H9 (cell line): ENCODE data around the gene TPPP2. TPM values are rescaled to one million over a fixed set of nuclear protein-coding genes. Genes with fewer than 3 reads are reported as not detected.

ENCODE experiments used
- DNase-seq: peaks from one replicate; pipeline ENCODE4 v3.0.0-alpha.2; 2017
- H2AFZ ChIP-seq: one replicate; pipeline ENCODE4 v1.6.1; 2013; ENCODE audit warnings: mild to moderate bottlenecking, low read length, control low read depth, moderate library complexity
- H2AK5ac ChIP-seq: 2 replicates; pipeline ENCODE4 v1.6.1; 2013; ENCODE audit warnings: low read length, control low read depth, mixed read lengths; ENCODE audit not compliant: insufficient read length
- H2BK120ac ChIP-seq: one replicate; pipeline ENCODE4 v1.6.1; 2013; ENCODE audit warnings: low read depth, mild to moderate bottlenecking, low read length, control low read depth, inconsistent platforms; ENCODE audit not compliant: poor library complexity, severe bottlenecking
- H2BK12ac ChIP-seq: 2 replicates; pipeline ENCODE4 v1.6.1; 2013; ENCODE audit warnings: low read length, control low read depth, mixed read lengths, low read depth; ENCODE audit not compliant: insufficient read length
- H2BK15ac ChIP-seq: 2 replicates; pipeline ENCODE4 v1.6.1; 2013; ENCODE audit warnings: low read depth, low read length, control low read depth
- H2BK20ac ChIP-seq: one replicate; pipeline ENCODE4 v1.6.1; 2013; ENCODE audit warnings: low read depth, mild to moderate bottlenecking, low read length, control low read depth, inconsistent platforms; ENCODE audit not compliant: poor library complexity, severe bottlenecking
- H2BK5ac ChIP-seq: 2 replicates; pipeline ENCODE4 v1.6.1; 2013; ENCODE audit warnings: low read length, control low read depth, mixed read lengths; ENCODE audit not compliant: insufficient read length
- H3K14ac ChIP-seq: 2 replicates; pipeline ENCODE4 v1.6.1; 2013; ENCODE audit warnings: low read length, control low read depth; ENCODE audit not compliant: insufficient read depth
- H3K18ac ChIP-seq: 2 replicates; pipeline ENCODE4 v1.6.1; 2013; ENCODE audit warnings: low read depth, mild to moderate bottlenecking, mixed read lengths, low read length, control low read depth; ENCODE audit not compliant: insufficient read length
- H3K23ac ChIP-seq: 2 replicates; pipeline ENCODE4 v1.6.1; 2013; ENCODE audit warnings: low read length, control low read depth, mixed read lengths, low read depth; ENCODE audit not compliant: insufficient read length
- H3K23me2 ChIP-seq: 2 replicates; pipeline ENCODE4 v1.6.1; 2013; ENCODE audit warnings: low read depth, mild to moderate bottlenecking, mixed read lengths, low read length, control low read depth; ENCODE audit not compliant: insufficient read length, poor library complexity, severe bottlenecking
- H3K27ac ChIP-seq: 2 replicates; pipeline ENCODE4 v1.5.1; 2013; ENCODE audit warnings: low read length, control low read depth, mixed read lengths, low read depth; ENCODE audit not compliant: insufficient read length
- H3K27me3 ChIP-seq: 2 replicates; pipeline ENCODE4 v1.6.1; 2013; ENCODE audit warnings: low read length, control low read depth, inconsistent platforms; ENCODE audit not compliant: insufficient read depth
- H3K4ac ChIP-seq: 2 replicates; pipeline ENCODE4 v1.6.1; 2013; ENCODE audit warnings: low read depth, mild to moderate bottlenecking, control low read depth, inconsistent platforms, low read length, moderate library complexity
- H3K4me1 ChIP-seq: 2 replicates; pipeline ENCODE4 v1.6.1; 2013; ENCODE audit warnings: low read length, control low read depth, inconsistent platforms; ENCODE audit not compliant: insufficient read depth
- H3K4me2 ChIP-seq: 2 replicates; pipeline ENCODE4 v1.6.1; 2013; ENCODE audit warnings: low read length, control low read depth, mixed read lengths; ENCODE audit not compliant: insufficient read length, insufficient read depth
- H3K56ac ChIP-seq: 2 replicates; pipeline ENCODE4 v1.6.1; 2013; ENCODE audit warnings: low read depth, mild to moderate bottlenecking, mixed read lengths, low read length, control low read depth; ENCODE audit not compliant: insufficient read length
- H3K79me1 ChIP-seq: 2 replicates; pipeline ENCODE4 v1.6.1; 2013; ENCODE audit warnings: low read depth, mild to moderate bottlenecking, moderate library complexity, low read length, control low read depth, inconsistent platforms; ENCODE audit not compliant: insufficient read depth, poor library complexity, severe bottlenecking
- H3K79me2 ChIP-seq: 2 replicates; pipeline ENCODE4 v1.6.1; 2013; ENCODE audit warnings: low read length, control low read depth, inconsistent platforms; ENCODE audit not compliant: insufficient read depth
- H3K9ac ChIP-seq: 2 replicates; pipeline ENCODE4 v1.6.1; 2013; ENCODE audit warnings: low read length, control low read depth, mixed read lengths; ENCODE audit not compliant: insufficient read length; ENCODE audit errors: extremely low read depth
- H3K9me3 ChIP-seq: one replicate; pipeline ENCODE4 v1.6.1; 2013; ENCODE audit warnings: low read depth, low read length, inconsistent platforms; ENCODE audit not compliant: control insufficient read depth
- H3T11ph ChIP-seq: one replicate; pipeline ENCODE4 v1.6.1; 2013; ENCODE audit warnings: mild to moderate bottlenecking, low read length, control low read depth, inconsistent platforms
- H4K20me1 ChIP-seq: one replicate; pipeline ENCODE4 v1.6.1; 2013; ENCODE audit not compliant: control insufficient read depth, insufficient read length, insufficient read depth
- H4K5ac ChIP-seq: 2 replicates; pipeline ENCODE4 v1.6.1; 2013; ENCODE audit warnings: low read depth, mild to moderate bottlenecking, mixed read lengths, low read length, control low read depth; ENCODE audit not compliant: insufficient read length
- H4K8ac ChIP-seq: replicated peaks from 2 replicates; pipeline ENCODE4 v1.6.1; 2013; ENCODE audit warnings: low read length, control low read depth, mixed read lengths, low read depth; ENCODE audit not compliant: insufficient read length
- H4K91ac ChIP-seq: 2 replicates; pipeline ENCODE4 v1.6.1; 2013; ENCODE audit warnings: low read depth, mild to moderate bottlenecking, moderate library complexity, mixed read lengths, low read length, control low read depth; ENCODE audit not compliant: insufficient read length
- H3K27ac Mint-ChIP-seq, 3 experiments: 2 replicates in 2 of 3; 3 replicates in 1 of 3; pipeline ENCODE4 v1.8.0; 2020 to 2021; ENCODE audit warnings: mixed read lengths in 3 of 3, mild to moderate bottlenecking in 1 of 3, moderate library complexity in 1 of 3
- H3K27me3 Mint-ChIP-seq: 2 replicates; pipeline ENCODE4 v1.8.0; 2021; ENCODE audit warnings: low read depth, mild to moderate bottlenecking, moderate library complexity, mixed read lengths
- H3K36me3 Mint-ChIP-seq, 3 experiments: 2 replicates in 2 of 3; 3 replicates in 1 of 3; pipeline ENCODE4 v1.8.0; 2020 to 2021; ENCODE audit warnings: low read depth in 3 of 3, mixed read lengths in 3 of 3; ENCODE audit not compliant: insufficient read depth in 1 of 3
- H3K4me1 Mint-ChIP-seq, 2 experiments: 2 replicates each; pipeline ENCODE4 v1.8.0; 2020; ENCODE audit warnings: mixed read lengths in 2 of 2
- H3K4me3 Mint-ChIP-seq, 2 experiments: 2 replicates in 1 of 2; 3 replicates in 1 of 2; pipeline ENCODE4 v1.8.0; 2020 to 2021; ENCODE audit warnings: mild to moderate bottlenecking in 2 of 2, mixed read lengths in 2 of 2, moderate library complexity in 1 of 2
- H3K9me3 Mint-ChIP-seq, 2 experiments: 2 replicates in 1 of 2; 3 replicates in 1 of 2; pipeline ENCODE4 v1.8.0; 2020; ENCODE audit warnings: mild to moderate bottlenecking in 2 of 2, mixed read lengths in 2 of 2, moderate library complexity in 1 of 2
- WGBS: extraction: QIAGEN DNeasy Blood & Tissue Kit; methylation state at CpG from one replicate; pipeline ENCODE4 v1.1.7; 2013; ENCODE audit warnings: missing lambda C conversion rate, low lambda C conversion rate, mixed read lengths; ENCODE audit not compliant: insufficient read length; ENCODE audit errors: extremely low coverage; 5-methylcytosine and 5-hydroxymethylcytosine counted together
- long read RNA-seq: library from polyadenylated mRNA; unstranded; transcript quantifications from one replicate; pipeline ENCODE4 v2.0.0, GENCODE V29; 2020
- total RNA-seq: library from RNA; stranded (reverse); gene quantifications from 2 replicates; pipeline ENCODE4 v1.2.1, GENCODE V29; 2021
- TF ChIP-seq, protein P1 (sequence below): fragments of 200-600 bp; sonication (generic); conservative IDR thresholded peaks from 3 replicates; pipeline ENCODE4 v1.8.0; 2021; ENCODE audit warnings: antibody characterized with exemption, mild to moderate bottlenecking

TPPP2 gene
- not detected in 2 replicates for total RNA-seq
- long read RNA-seq, partial matches to known transcripts: 0 of 1 reads
- long read RNA-seq, other reads (novel, unspliced or antisense): 1 of 1 reads

DNA sequence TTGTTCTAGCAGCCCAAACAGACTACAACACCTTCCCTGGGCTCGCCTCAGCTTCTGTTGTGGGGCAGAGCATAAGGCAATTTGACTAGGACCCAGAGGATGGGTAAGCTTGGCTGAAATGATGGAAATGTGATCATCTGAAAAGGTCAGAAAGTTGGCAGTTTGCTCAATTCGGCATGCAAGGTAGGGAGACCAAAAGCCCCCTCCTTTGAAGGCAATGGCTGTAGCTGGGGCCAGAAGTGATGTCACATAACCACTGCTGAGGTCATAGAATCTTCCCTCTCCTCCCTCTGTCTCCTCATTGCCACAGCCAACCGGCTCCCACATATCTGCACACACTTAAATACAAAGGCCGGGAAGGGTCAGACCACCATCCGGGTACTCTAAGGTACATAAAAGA lies at the start of gene TPPP2:
Gene TPPP2, plus strand, starts transcription at position 301 of the 400 bp plus-strand sequence. CDS start 365 bp downstream, outside the sequence.
- H3K27me3 ChIP-seq: no peaks in the 10 kb centered on the region; the same call in 1 of the 2 replicates
- no peak within 1 kb of the TSS for H2BK20ac ChIP-seq
- H3K79me1 ChIP-seq: no peaks in the 10 kb centered on the region
- no peak within 1 kb of the TSS for H3K4me2 ChIP-seq
- Mint-ChIP-seq H3K27ac (no peak within 1 kb of the TSS), H3K36me3 (no peaks in the 10 kb centered on the region), H3K27me3 (peaks cover 57% of the 10 kb centered on the region), H3K4me3 (no peak within 1 kb of the TSS), H3K4me1 (peaks cover 14 to 17% of the 10 kb centered on the region in 2 experiments), H3K9me3 (no peaks in the 10 kb centered on the region)
- H3K14ac ChIP-seq: no peak within 1 kb of the TSS
- H4K5ac ChIP-seq: no peak within 1 kb of the TSS
- H3K27ac ChIP-seq: no peak within 1 kb of the TSS
- no peak within 1 kb of the TSS for H4K8ac ChIP-seq
- no peak within 1 kb of the TSS for H3K23ac ChIP-seq
- H2BK15ac ChIP-seq: no peak within 1 kb of the TSS
- no peaks in the 10 kb centered on the region for H3K79me2 ChIP-seq
- DNase-seq: no peak
- no peak within 1 kb of the TSS for H3K4ac ChIP-seq
- H2AFZ ChIP-seq: no peak within 1 kb of the TSS
- H2AK5ac ChIP-seq: no peak within 1 kb of the TSS
- H3K56ac ChIP-seq: no peak within 1 kb of the TSS
- peaks cover 4% of the 10 kb centered on the region; the same call in 1 of the 2 replicates for H3K4me1 ChIP-seq
- H3K23me2 ChIP-seq: peaks cover 4% of the 10 kb centered on the region
- H2BK120ac ChIP-seq: no peak within 1 kb of the TSS
- no CpG with 5 or more reads among the region's 5 CpGs for WGBS
- H3K18ac ChIP-seq: no peak within 1 kb of the TSS
- no peak within 1 kb of the TSS for H4K91ac ChIP-seq
- no peak within 1 kb of the TSS for H3K9ac ChIP-seq
- no peak within 1 kb of the TSS for H2BK12ac ChIP-seq
- H4K20me1 ChIP-seq: no peaks in the 10 kb centered on the region
- H3T11ph ChIP-seq: no peak within 1 kb of the TSS
- TF ChIP-seq, protein P1, sequence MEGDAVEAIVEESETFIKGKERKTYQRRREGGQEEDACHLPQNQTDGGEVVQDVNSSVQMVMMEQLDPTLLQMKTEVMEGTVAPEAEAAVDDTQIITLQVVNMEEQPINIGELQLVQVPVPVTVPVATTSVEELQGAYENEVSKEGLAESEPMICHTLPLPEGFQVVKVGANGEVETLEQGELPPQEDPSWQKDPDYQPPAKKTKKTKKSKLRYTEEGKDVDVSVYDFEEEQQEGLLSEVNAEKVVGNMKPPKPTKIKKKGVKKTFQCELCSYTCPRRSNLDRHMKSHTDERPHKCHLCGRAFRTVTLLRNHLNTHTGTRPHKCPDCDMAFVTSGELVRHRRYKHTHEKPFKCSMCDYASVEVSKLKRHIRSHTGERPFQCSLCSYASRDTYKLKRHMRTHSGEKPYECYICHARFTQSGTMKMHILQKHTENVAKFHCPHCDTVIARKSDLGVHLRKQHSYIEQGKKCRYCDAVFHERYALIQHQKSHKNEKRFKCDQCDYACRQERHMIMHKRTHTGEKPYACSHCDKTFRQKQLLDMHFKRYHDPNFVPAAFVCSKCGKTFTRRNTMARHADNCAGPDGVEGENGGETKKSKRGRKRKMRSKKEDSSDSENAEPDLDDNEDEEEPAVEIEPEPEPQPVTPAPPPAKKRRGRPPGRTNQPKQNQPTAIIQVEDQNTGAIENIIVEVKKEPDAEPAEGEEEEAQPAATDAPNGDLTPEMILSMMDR: no peak
- no peaks in the 10 kb centered on the region for H3K9me3 ChIP-seq
- H2BK5ac ChIP-seq: no peak within 1 kb of the TSS
